Measurements from ENCODE around the gene PRPSAP2.

GRCh38 chr17:18896947-18897346 is 39.0 kb downstream of the PRPSAP2 start:
- no peak for TF ChIP-seq EZH2 (IDR thresholded peaks at IDR 0.05; ENCODE audit: borderline replicate concordance, low read length)
- no peak for TF ChIP-seq CTCF (conservative IDR thresholded peaks at IDR 0.05 in 1 of 2, IDR thresholded peaks at IDR 0.05 in 1 of 2; ENCODE audit: extremely low read depth in 1 of 2, insufficient read depth in 1 of 2, low read depth in 1 of 2, low read length in 2 of 2)
